Endothelial cell of hepatic sinusoid (primary cell): ENCODE measurements around the gene MBP.

ENCODE experiments used
- in situ Hi-C: cut with HindIII; loops from 2 replicates; pipeline ENCODE4 v1.10.0; 2017; ENCODE audit warnings: low sequenced_read_pairs

Gene MBP

DNA sequence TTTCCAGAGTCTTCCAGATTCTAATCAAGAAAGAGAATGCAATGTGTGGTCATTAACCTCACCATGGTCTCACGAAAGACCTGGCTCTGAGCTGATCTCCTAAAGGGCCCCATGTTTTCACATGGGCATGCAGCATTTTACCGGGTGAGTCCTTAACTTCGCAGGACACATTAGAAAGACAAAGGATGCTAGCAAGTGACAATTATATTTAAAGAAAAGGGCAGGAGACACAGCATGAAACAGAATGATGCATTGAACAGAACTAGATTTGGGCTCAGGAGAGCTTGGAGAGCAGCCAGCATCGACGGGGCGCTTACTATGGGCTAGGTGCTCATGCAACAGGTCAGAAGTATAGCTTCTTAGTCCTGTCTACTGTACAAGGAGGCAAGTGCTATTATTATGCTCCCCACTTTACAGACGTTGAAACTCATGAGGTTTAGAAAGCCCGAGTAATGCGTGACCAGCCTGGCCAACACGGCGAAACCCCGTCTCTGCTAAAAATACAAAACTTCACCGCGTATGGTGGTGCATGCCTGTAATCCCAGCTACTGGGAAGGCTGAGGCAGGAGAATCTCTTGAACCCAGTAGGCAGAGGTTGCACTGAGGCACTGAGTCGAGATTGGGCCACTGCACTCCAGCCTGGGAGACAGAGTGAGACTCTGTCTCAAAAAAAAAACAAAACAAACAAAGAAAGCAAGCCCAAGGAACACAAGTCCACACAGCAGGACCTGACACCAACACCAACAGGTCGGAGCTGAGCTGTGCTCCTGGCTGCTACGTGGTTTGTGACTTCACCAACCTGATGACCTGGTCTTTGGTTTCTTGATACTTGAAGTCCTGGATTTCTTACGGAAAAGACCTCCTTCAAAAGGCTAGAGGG is 16.1 kb downstream of the MBP start:
- in situ Hi-C loops, result no loop called here

DNA sequence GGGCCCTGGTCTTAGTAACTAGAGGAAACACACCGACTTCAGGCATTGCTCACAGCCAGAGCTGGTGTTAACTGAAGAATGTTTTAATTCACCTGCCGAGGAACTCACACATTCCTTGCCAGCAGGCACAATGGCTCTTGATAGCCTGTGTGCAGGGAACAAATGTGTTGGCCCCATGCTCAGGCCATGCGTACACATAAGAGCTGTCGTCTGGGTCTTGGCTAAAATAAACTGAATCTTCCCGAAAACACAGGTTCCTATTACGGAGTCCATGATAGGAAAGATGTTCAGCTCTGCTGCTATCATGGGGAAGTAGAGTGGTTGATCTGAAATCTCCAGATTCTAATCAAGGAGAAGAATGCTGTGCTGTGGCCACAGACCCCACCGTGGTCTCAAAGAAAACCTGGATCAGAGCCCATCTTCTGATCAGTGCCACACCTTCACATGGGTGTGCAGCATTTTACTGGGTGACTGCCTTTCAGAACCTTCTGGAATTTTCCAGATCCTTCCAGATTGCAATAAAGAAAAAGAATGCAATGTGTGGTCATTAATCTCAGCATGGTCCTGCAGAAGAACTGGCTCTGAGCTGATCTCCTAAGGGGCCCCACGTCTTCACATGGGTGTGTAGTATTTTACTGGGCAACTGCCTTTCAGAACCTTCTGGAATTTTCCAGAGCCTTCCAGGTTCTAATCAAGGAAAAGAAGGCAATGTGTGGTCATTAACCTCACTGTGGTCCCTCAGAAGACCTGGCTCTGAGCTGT is 17.2 kb downstream of the MBP start:
- in situ Hi-C loops, result no loop called here

DNA sequence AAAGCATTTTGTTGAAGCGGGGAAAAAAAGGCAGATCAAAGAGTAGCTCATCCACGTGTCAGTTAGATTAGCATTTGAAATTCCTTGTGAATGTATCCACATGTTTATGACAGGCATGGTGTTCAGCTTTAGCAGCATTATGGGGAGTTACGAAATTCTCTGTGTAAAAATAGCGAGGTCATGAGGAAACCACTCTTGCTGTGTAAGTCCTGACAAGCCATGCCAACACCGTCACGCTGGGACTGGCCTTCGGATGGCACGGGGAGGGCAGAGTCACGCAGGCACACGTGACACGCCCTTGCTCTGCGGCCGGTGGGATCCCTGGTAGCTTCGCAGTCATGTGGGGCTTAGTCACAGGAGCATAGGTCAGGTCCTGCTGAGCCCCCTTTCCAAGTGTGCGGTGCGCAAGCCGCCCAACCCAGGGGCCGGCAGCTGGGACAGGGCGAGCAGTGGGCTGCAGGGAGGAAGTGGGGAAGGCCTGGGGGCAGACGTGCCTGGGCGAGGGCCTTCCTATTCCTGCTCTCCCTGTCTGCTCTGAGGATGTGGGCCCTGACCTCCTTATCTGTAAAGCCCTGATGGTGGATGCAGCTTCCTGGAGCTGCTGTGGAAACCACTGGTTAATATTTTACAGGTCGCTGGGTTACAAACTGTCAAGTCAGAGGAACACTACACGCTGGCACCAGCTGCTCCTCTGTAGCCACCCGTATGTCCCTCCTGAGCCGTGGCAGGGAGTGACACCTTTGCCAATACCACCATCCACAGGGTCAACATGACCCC is 18.0 kb downstream of the MBP start:
- in situ Hi-C loops, result loop anchor here (5.0 kb wide), 2 partner anchors 33 to 42 kb away; no protein-coding TSS in a partner anchor

DNA sequence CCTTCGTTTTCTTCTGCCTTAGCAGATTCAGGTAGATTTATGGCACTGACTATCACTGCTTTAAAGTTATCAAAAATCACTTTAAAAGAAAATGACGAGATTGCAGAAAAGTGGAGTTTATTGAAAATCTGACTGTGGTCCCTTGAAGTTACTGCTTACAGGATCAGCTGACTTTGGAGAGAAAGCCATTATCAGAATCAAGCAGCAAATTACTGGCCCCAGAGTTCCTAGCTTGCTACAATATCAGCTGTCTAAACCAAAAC is 18.5 kb downstream of the MBP start:
- in situ Hi-C loops, result loop anchor here (5.0 kb wide), 2 partner anchors 33 to 42 kb away; no protein-coding TSS in a partner anchor

DNA sequence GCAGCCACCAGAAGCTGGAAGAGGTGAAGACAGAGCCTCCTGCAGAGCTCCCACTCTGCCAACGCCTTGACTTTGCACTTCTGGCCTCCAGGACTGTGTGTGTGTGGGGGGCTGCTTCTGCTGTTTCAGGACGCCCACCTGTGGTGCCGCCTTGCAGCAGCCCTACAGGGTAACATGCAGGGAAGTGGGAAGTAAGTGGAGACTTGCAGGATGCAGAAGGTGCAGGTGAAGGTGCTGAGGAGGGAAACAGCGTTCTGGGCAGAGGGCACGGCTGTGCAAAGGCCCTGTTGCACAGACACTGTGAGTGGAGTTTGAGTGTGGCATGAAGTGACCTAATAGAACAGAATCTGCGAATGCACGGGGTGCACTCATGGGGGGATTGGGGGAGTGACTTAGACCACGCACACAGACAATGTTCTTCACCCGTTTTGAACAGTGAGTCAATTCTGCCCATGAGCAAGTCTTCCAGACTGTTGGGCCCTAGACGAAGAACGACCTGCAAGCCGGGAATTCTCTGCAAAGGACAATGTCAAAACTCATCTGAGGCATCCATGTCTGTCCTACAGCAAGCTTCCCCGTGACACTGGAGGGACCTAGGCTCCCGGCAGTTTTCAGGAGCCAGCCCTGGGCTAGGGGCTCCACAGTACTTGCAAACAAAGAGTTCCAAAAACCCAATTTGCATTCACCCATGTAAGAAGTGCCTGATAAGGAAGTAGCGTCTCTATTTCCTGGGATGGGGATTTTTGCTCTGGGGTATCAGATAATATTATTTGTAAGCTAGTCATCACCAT is 19.0 kb downstream of the MBP start:
- in situ Hi-C loops, result loop anchor here (5.0 kb wide), 2 partner anchors 34 to 41 kb away; no protein-coding TSS in a partner anchor

DNA sequence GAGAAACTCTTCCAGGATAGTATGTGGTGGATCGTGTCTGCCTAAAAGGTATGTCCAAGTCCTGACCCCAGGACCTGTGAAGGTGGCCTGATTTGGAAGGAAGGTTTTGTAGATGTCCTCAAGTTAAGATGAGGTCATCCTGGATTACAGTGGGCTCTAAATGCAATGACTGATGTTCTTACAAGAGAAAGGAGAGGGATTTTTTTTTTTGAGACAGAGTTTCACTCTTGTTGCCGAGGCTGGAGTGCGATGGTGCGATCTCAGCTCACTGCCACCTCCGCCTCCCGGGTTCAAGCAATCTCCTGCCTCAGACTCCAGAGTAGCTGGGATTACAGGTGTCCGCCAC is 19.9 kb downstream of the MBP start:
- in situ Hi-C loops, result loop anchor here (5.0 kb wide), 2 partner anchors 35 to 40 kb away; no protein-coding TSS in a partner anchor

DNA sequence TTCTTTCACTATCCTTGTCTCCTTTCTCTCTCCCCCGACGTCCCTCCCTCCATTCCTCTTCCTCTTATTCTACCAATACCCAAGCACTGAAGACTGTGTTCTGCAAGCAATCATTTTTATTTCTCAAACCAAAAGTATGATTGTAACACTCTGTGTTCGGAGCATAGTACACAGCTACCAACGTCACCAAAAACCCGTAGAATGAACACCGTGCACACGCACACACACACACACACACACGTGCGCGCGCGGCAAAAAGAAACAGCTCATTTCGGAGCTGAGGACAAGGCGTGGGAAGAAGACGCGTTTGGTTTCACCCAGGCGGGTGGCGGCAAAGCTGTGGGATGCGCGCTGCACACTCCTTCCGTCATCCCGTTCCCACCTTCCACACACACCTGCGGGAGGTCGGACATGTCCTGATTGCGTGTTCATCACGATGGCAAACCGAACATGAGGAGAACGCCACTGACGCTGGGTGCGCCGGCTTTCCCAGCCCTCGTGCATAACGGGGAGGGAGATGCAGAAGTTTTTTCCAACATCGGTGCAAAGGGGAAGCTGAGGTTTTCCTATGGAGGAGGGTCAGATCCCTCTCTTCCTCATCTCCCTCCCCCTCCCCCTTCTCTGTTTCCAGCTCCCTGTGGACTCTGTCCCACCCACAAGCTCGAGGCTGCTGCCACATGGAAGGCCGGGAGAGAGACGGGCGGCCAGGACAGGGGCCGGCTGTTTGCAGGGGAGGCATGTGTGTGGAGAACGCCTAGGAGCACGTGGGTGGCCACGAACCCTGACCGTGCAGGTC is 20.4 kb downstream of the MBP start:
- in situ Hi-C loops, result loop anchor here (5.0 kb wide), 2 partner anchors 35 to 40 kb away; no protein-coding TSS in a partner anchor

DNA sequence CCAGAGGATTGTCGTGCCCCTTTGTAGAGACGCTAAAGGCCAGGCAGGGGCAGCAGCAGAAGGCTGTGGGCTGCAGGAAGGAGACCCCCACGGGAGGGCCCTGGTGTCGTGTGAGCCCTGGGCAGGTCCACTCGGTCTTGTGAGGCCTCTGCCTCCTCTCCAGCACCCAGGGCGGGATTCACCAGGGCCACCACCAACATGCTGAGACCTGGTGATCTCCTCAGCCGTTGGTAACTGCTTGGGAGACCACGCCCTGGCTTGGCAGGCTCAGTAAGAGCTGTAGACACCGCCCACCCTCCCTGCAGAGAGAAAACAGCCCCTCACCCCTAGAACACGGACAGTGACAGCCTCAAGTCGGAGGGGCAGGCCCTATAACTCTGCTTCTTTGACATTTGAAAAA is 21.1 kb downstream of the MBP start:
- in situ Hi-C loops, result loop anchor here (5.0 kb wide), 2 partner anchors 36 to 39 kb away; no protein-coding TSS in a partner anchor

DNA sequence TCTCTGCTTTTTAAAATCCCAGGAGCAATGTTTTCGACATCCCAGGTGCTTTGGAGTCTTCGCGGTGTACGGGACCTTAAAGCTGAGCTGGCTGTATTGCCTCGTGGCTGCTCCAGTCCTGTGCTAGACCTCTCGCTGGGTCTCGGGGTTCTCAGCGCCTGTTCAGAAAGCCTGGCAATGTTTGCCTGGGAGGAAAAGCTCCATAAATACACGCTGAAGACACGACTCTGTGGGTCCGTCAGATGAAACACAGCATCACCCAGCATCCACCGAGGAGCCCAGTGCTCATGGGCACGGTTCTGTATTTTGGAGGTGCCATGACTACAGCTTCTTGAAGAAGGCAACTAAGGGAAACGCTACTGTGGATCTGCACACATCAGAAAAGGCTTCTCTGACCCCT is 21.6 kb downstream of the MBP start:
- in situ Hi-C loops, result loop anchor here (5.0 kb wide), 2 partner anchors 36 to 39 kb away; no protein-coding TSS in a partner anchor

DNA sequence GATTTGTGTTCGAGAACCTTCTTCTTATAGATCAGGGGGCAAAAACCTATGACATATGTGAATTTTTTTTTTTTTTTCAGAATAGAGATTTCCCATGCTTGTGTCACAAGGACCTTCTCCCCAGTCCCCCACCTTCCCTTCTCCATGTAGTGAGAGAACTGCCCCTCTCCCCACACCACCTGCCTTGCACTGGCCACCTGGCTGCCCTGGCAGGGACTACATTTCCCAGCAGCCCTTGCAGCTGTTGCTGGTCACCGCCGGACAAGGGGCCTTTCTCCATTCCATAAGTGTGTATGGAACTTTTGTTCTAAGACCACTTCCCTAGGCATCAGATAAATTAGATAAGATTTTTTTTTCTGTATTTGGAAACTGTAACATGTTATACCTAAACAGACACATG is 22.2 kb downstream of the MBP start:
- in situ Hi-C loops, result loop anchor here (5.0 kb wide), 2 partner anchors 37 to 38 kb away; no protein-coding TSS in a partner anchor

DNA sequence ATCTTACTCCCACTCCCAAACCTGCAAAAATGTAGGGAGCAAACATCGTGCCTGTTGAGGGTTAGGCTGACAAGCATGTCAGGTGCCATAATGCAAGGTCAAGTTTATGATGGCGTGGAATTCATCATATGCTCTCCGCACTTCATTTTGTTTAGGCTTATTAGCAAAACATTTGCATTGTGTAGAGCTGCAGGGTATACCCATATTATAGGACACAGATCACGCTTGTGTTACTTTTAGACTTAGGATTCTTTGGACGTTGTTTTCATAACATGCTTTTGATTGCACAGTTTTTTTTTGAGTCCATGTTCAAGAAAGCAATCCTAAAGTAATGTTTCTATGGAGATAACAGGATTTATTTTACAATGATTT is 22.9 kb downstream of the MBP start:
- in situ Hi-C loops, result loop anchor here (5.0 kb wide), 2 partner anchors 37 to 38 kb away; no protein-coding TSS in a partner anchor

DNA sequence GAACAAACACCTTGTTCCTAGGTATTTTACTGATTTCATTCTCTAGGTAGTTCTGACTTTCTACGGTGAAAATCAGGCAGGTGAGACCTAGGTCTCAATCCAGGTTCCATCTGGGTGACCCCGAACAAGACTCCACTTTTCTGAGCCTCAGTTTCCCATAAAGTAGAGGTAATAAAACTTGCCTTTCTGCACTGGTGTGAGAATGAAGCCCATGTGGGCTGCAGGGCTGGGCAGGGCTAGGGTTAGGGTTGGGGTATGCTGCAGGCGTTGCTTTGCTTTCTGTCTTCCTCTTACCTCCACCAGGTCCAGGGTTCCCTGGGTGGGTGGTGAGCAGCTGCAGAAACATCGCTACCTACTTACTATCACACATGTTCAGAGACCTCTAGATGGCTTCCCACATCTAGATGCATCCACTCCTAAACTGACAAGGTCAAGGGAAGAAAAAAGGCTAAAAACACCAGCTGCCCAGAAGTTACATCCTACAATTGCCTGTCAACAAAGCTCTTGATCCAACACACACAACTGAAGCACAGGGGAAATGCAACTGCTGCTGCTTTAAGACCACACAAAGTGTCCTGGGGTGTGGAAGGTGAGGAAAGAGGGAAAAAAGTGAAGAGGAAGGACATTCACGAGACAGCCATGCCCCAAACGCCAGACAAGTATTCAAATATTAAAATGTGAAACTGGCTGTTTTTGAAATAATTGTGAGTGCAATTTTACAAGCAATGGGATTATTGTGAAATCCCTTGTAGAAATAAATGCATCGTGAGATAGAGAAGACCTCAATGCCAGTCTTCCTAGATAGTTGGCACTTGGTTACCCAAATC is 23.5 kb downstream of the MBP start:
- in situ Hi-C loops, result no loop called here

DNA sequence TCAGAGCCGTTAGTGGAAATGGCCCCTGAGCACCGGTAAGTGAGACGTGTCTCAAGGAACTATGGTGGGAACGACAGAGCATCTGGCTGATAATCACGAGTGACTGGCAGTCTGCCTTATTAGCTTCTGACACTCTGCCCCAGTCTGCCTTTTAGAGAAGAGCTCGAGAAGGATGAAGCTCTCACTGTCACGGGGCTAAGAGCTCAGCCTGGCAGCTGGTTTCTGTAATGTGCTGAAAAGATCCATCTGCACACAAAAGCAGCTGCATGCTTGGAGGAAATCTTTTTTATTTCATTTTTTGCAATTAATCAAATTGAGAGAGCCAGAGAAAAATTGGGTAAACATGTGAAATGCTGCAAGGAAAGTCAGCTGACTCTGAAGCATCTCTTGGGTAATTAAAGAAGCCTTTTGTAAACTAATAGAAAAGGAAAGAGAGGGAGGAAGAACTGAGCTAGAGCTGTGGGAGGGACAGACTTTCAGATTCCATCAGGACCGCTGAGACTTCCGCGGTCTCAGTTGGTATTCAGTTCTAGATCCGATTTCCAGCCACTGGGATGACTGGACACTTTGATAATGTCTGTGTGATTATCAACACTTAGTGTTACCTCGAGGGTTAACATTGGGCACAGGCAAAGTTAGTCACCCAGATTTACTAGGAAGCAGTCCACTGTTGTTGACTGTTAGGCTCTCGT is 24.4 kb downstream of the MBP start:
- in situ Hi-C loops, result no loop called here

DNA sequence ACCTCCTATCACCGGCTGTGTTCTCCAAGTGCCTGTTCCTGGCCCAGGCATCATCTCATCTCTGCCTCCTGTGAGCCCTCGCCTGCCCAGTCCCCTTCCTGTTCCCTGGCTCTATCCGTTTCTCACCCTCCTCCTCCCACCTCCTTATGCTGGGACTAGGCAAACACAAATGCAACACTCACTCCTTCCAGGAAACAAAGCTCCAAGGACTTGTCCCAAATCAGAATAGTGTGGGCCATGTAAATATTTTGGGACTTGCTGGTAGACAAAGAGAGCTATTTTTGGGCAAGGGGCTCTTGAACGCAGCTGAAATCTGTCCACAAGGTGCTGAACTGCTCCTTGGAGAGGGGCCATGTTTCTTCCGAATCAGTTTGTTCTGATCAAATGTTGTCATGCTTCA is 25.3 kb downstream of the MBP start:
- in situ Hi-C loops, result no loop called here

DNA sequence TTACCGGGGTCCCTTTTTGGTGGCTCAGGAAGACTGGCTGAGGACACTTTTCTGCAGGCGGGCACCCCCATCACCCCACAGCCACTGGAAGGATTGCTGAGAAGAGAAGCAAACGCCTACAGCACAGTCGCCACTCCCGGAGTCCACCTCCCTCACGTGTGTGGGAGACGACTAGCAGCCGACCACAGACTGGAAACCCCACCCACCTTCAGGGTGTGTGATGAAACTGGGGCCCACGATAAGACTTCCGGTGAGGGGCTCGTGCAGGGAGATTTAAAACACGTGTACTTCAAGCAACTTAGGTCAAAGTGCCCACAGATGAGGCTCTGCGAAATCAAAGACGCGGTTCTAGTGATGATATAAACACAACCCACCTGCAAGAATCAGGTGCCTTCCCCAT is 26.3 kb downstream of the MBP start:
- in situ Hi-C loops, result no loop called here

DNA sequence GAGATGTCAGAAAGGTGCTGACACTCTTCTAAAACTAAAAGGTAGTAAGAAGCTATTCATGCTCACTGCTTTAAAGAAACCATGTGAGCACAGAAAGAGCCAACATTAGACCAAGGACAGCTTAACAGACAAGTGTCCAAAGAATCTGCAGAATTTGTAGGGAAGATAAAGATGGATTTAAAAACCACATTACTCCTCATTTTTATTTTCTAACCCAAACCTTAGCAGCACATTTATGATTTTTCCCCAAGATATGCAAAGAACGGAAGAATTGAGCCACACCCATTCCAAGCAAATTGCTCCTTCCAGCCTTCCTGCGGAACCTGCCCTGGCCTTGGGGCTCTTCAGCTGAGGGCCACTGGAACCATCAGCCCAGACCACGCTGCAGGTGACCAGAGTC is 26.9 kb downstream of the MBP start:
- in situ Hi-C loops, result no loop called here

DNA sequence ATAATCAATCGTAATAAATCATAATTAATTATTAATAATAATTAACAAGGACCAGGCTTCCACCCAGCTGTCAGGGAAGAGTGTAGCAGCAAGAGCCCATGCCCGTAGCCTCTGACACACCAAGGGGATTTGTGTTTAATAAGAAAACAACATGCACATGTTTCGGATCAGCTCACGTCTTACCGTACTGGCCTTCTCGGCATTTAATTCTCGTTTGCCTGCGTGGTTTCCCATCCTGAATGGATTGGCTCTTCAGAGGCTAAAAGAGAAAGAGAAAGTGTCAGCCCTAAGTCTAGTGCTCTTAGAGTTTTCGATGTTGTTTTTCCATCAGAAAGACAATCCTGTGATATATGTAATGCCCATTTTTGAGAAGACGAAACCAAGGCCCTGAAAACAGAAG is 27.6 kb downstream of the MBP start:
- in situ Hi-C loops, result no loop called here

DNA sequence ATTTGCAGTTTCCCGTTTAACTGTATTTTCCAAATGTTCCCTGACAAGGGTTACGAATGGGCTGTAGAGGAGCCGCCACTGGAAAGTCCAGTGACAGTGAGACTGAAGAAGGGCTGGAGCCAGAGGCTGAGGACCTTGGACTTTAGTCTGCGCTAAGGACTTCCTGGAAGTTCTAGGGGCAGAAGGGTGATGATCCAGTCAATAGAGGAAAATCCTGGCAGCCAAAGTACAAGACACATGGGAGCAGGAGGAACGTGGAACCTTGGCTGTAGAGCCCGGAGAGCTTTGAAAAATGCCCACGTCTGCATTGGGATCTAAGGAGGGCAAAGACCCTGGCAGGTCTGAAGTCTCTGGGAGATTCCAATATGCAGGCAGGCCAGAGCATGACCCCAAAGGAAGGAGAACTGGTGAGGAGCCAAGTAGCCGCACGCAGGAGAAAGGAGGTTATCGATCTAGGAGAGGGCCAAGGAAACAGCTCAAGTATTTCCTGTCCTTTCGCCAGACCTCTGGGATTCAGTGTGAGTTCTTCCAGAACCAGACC is 28.5 kb downstream of the MBP start:
- in situ Hi-C loops, result no loop called here
